SU-DHL-6 (cell line): ENCODE measurements around the gene DBN1.

Source experiments
- CTCF ChIP-seq: fragments of 200-600 bp; sonication (generic); IDR thresholded peaks from one replicate; pipeline ENCODE4 v1.5.1; 2017; ENCODE audit warnings: antibody characterized with exemption, mild to moderate bottlenecking, low read length, moderate library complexity; ENCODE audit not compliant: insufficient read depth, poor library complexity, severe bottlenecking
- EZH2phosphoT487 ChIP-seq: fragments of 200-600 bp; sonication (generic), shearing (Covaris generic); conservative IDR thresholded peaks from 2 replicates; pipeline ENCODE4 v1.6.1; 2018; ENCODE audit warnings: mild to moderate bottlenecking, antibody characterized with exemption, low read length, moderate library complexity, mixed read lengths

- TF ChIP-seq CTCF (no peak), EZH2phosphoT487 (no peak)
These were observed 18.7 kb upstream of the DBN1 start for GRCh38 chr5:177491983-177492746.
